Heart left ventricle (tissue), 16 donors: Measurements from ENCODE around the gene XPR1. TPM values are rescaled to one million over a fixed set of nuclear protein-coding genes. Genes with fewer than 3 reads are reported as not detected.

Source experiments
- ATAC-seq, 4 donors: fragments of 200-7000 bp; cut with Tn5 transposase; one replicate each; pipeline ENCODE4 v1.9.1; 2020 to 2022; ENCODE audit warnings: moderate library complexity in 4 of 4, mild to moderate bottlenecking in 3 of 4, moderate number of reproducible peaks in 1 of 4
- DNase-seq, 5 donors: peaks; one replicate each; pipeline ENCODE4 v3.0.0-alpha.2; 2020
- H3K27ac ChIP-seq, 12 donors: fragments of 200-600 bp; sonication (generic) in 4 of 12; one replicate each; pipeline versions ENCODE4 v1.5.0 to v1.8.0; 2016 to 2022; ENCODE audit warnings: mild to moderate bottlenecking in 2 of 12
- H3K27me3 ChIP-seq, 9 donors: fragments of 200-600 bp; sonication (generic) in 2 of 9; one replicate each; pipeline versions ENCODE4 v1.5.1 to v1.8.0; 2016 to 2022; ENCODE audit warnings: mild to moderate bottlenecking in 3 of 9
- H3K36me3 ChIP-seq, 9 donors: fragments of 200-600 bp; sonication (generic) in 2 of 9; one replicate each; pipeline versions ENCODE4 v1.5.0 to v1.8.0; 2018 to 2022; ENCODE audit warnings: mild to moderate bottlenecking in 2 of 9
- H3K4me1 ChIP-seq, 12 donors: fragments of 200-600 bp; sonication (generic) in 4 of 12; one replicate each; pipeline versions ENCODE4 v1.5.0 to v1.8.0; 2016 to 2022; ENCODE audit warnings: mild to moderate bottlenecking in 3 of 12
- H3K4me3 ChIP-seq, 12 donors: fragments of 200-600 bp; sonication (generic) in 4 of 12; one replicate each; pipeline versions ENCODE4 v1.5.0 to v1.8.0; 2017 to 2022; ENCODE audit warnings: mild to moderate bottlenecking in 9 of 12, moderate library complexity in 4 of 12
- H3K9me3 ChIP-seq, 12 donors: fragments of 200-600 bp; sonication (generic) in 4 of 12; one replicate each; pipeline versions ENCODE4 v1.5.0 to v1.8.0; 2016 to 2022; ENCODE audit warnings: mild to moderate bottlenecking in 1 of 12
- CTCF ChIP-seq, 12 donors: fragments of 200-600 bp; sonication (generic) in 4 of 12; IDR thresholded peaks; one replicate each; pipeline versions ENCODE4 v1.5.0 to v1.8.0; 2018 to 2022; ENCODE audit warnings: antibody characterized with exemption in 12 of 12, mild to moderate bottlenecking in 5 of 12
- POLR2A ChIP-seq, 2 donors: fragments of 450-650 bp; IDR thresholded peaks; one replicate each; pipeline ENCODE4 v1.6.1; 2017; ENCODE audit warnings: antibody characterized with exemption in 2 of 2, mild to moderate bottlenecking in 2 of 2, moderate library complexity in 2 of 2
- WGBS, 4 donors: extraction: QIAGEN DNeasy Blood & Tissue Kit in 2 of 4; methylation state at CpG; one replicate each; pipeline versions ENCODE4 v1.1.5 to v1.1.7; 2013 to 2018; 5-methylcytosine and 5-hydroxymethylcytosine counted together
- intact Hi-C, 10 donors: fragments of 100-400 bp; cut with DNase I; formaldehyde crosslinking; loops; one replicate each; pipeline versions ENCODE4 v1.11.1 to v1.14.2; 2022
- polyA plus RNA-seq, 2 donors: library from polyadenylated mRNA; stranded (reverse); fragments of 200-250 nt; gene quantifications; one replicate each; pipeline ENCODE4 v1.2.3, GENCODE V29; 2013
- total RNA-seq, 9 donors: library from RNA; depleted of rRNA in 2 of 9; stranded (reverse); fragments of >200 nt in 2 of 9; fragmentation: NEBNext Ultra II Directional in 3 of 9; extraction: Animal tissue kit (Norgen Biotek cat#: 25700) in 3 of 9; gene quantifications; one replicate each; pipeline versions ENCODE4 v1.1.0 to v1.2.4, GENCODE V29; 2016 to 2023
- donor health status: ischemic (EF 13 %, LVEDD 7.1; RV severe dilation, severe dysfunction).
- donor health status: healthy with polysubstance abuse.
- donor health status: DM: no; HTN: yes; CAD: no.
- donor health status: DM: no; HTN: no; CAD: no.
- donor health status: ischemic (EF 25% LVEDD 6.9; RV normal size, moderate dysfunction).
- donor health status: ischemic (EF 25% LVEDD 5.7; RV mildly dilated, moderate dysfunction).
- donor health status: healthy.
- donor health status: DM: yes; HTN: yes; CAD: no.
- donor health status: ischemic (EF 35%, LVEDD 5.7; RV mildly dilated, moderate dysfunction).
- donor health status: nonischemic (EF 11% LVEDD 7.7; RV severe dilation, severe dysfunction).
- donor health status: DM: yes; HTN: yes; CAD: no.
- donor health status: PGD.
- donor health status: ischemic (EF 29% LVEDD 5.4; RV normal size, mild dysfunction).
- donor health status: nonischemic (EF 23%, LVEDD 6.1; RV moderate dilation, normal function).

Gene XPR1
- total and polyA plus RNA-seq, 11 donors = 18.6 to 163 (median 59.8) TPM

GRCh38 chr1:180848191-180848590 lies 216.4 kb downstream of the XPR1 start:
- intact Hi-C loops = no loop called here
- Histone ChIP-seq H3K9me3 (no peaks in the 10 kb centered on the region), H3K4me3 (no peak overlapping the region), H3K36me3 (peaks cover 0 to 44% (median 6%) of the 10 kb centered on the region in 9 donors), H3K4me1 (peaks cover 0 to 11% (median 3%) of the 10 kb centered on the region in 12 donors), H3K27ac (no peak overlapping the region), H3K27me3 (no peaks in the 10 kb centered on the region)
- DNase-seq (no peak), ATAC-seq (no peak)
- TF ChIP-seq CTCF (IDR thresholded peaks at IDR 0.05) (no peak), POLR2A (IDR thresholded peaks at IDR 0.05) (no peak)

GRCh38 chr1:180849031-180849775 lies 217.4 kb downstream of the XPR1 start:
- H3K4me1 ChIP-seq = peaks cover 0 to 21% (median 9%) of the 10 kb centered on the region in 12 donors
- 66 to 73% (median 70%) methylated on average over 6 of the region's 6 CpGs for WGBS, 4 donors
- no peak overlapping the region for H3K4me3 ChIP-seq
- H3K9me3 ChIP-seq = no peaks in the 10 kb centered on the region
- no peaks in the 10 kb centered on the region for H3K27me3 ChIP-seq
- peaks cover 0 to 44% (median 6%) of the 10 kb centered on the region in 9 donors for H3K36me3 ChIP-seq
- ATAC-seq (no peak), DNase-seq (no peak)
- intact Hi-C loops = no loop called here
- no peak overlapping the region for H3K27ac ChIP-seq
- no peak for TF ChIP-seq CTCF (IDR thresholded peaks at IDR 0.05)

- Histone ChIP-seq H3K4me3 (no peak overlapping the region), H3K9me3 (no peaks in the 10 kb centered on the region), H3K27ac (no peak overlapping the region), H3K4me1 (peaks cover 0 to 28% (median 16%) of the 10 kb centered on the region in 12 donors), H3K36me3 (peaks cover 0 to 39% (median 0%) of the 10 kb centered on the region in 9 donors), H3K27me3 (no peaks in the 10 kb centered on the region)
- no peak for ATAC-seq
- DNase-seq = no peak
- WGBS, 4 donors = 85 to 95% (median 93%) methylated on average over 8 of the region's 8 CpGs
- TF ChIP-seq POLR2A (IDR thresholded peaks at IDR 0.05) = no peak
- TF ChIP-seq CTCF (IDR thresholded peaks at IDR 0.05) = no peak
- intact Hi-C loops = loop anchor here in 1 of 10 donors (10.0 kb wide), 1 partner anchor 47 kb away; no protein-coding TSS in a partner anchor
Observed at GRCh38 chr1:180851995-180852887, 220.4 kb downstream of the XPR1 start.

GRCh38 chr1:180854001-180854400 lies 222.2 kb downstream of the XPR1 start:
- peaks cover 0 to 39% (median 0%) of the 10 kb centered on the region in 9 donors for H3K36me3 ChIP-seq
- peak overlapping the region in 1 of 12 donors; percentile 8 for H3K4me3 ChIP-seq
- intact Hi-C loops = loop anchor here in 2 of 10 donors (2.0 to 10.0 kb wide), 2 partner anchors 39 to 49 kb away; no protein-coding TSS in a partner anchor
- H3K4me1 ChIP-seq = peaks cover 0 to 36% (median 16%) of the 10 kb centered on the region in 12 donors
- H3K9me3 ChIP-seq = no peaks in the 10 kb centered on the region
- peak overlapping the region in 9 of 12 donors; percentile 3 to 44 (median 22) for H3K27ac ChIP-seq
- 36 to 47% (median 41%) methylated on average over 2 of the region's 2 CpGs for WGBS, 4 donors
- no peaks in the 10 kb centered on the region for H3K27me3 ChIP-seq
- no peak for DNase-seq
- TF ChIP-seq CTCF (IDR thresholded peaks at IDR 0.05) = no peak
- TF ChIP-seq POLR2A (IDR thresholded peaks at IDR 0.05) = no peak
- ATAC-seq = peak in 1 of 4 donors; percentile 18
